ENCODE measurements around the gene SUN1.

DNA sequence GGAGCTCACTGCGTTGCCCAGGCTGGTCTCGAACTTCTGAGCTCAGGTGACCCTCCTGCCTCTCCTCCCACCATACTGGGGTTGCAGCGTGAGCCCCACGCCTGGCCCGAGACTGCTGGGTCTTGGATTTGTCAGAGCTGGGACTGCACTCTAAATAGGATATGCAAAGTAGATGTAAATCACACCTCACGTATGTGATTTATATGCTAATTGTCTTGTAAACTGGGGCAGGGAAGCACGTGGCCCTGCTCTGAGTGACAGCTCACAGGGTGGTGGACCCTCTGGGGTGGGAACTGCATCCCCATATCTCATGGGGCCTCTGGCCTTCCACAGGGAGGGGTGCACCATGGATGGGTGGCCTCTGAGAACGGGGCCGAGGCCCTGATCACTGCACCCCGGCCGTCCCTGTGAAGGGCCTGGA, 78.2 kb downstream of the SUN1 start:
- TF ChIP-seq, protein P1, sequence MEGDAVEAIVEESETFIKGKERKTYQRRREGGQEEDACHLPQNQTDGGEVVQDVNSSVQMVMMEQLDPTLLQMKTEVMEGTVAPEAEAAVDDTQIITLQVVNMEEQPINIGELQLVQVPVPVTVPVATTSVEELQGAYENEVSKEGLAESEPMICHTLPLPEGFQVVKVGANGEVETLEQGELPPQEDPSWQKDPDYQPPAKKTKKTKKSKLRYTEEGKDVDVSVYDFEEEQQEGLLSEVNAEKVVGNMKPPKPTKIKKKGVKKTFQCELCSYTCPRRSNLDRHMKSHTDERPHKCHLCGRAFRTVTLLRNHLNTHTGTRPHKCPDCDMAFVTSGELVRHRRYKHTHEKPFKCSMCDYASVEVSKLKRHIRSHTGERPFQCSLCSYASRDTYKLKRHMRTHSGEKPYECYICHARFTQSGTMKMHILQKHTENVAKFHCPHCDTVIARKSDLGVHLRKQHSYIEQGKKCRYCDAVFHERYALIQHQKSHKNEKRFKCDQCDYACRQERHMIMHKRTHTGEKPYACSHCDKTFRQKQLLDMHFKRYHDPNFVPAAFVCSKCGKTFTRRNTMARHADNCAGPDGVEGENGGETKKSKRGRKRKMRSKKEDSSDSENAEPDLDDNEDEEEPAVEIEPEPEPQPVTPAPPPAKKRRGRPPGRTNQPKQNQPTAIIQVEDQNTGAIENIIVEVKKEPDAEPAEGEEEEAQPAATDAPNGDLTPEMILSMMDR (IDR thresholded peaks at IDR 0.05; ENCODE audit: control extremely low read depth in 1 of 3, insufficient read depth in 1 of 3, low read depth in 1 of 3, low read length in 3 of 3) = no peak
- TF ChIP-seq POLR2A (IDR thresholded peaks at IDR 0.05; ENCODE audit: control extremely low read depth in 1 of 2, low read depth in 2 of 2, low read length in 2 of 2) (no peak), SUZ12 (IDR thresholded peaks at IDR 0.05; ENCODE audit: low read length) (no peak), CBX8 (IDR thresholded peaks at IDR 0.05; ENCODE audit: borderline replicate concordance, low read depth, low read length) (no peak), MAFK (IDR thresholded peaks at IDR 0.05; ENCODE audit: low read depth, low read length) (no peak), CREB1 (IDR thresholded peaks at IDR 0.05) (no peak), SIN3A (conservative IDR thresholded peaks at IDR 0.05 in 1 of 2, IDR thresholded peaks at IDR 0.05 in 1 of 2; ENCODE audit: low read depth in 1 of 2, low read length in 2 of 2) (no peak), POLR2AphosphoS5 (IDR thresholded peaks at IDR 0.05; ENCODE audit: low read depth, low read length) (no peak), SRF (IDR thresholded peaks at IDR 0.05; ENCODE audit: low read depth, low read length) (no peak), EP300 (IDR thresholded peaks at IDR 0.05; ENCODE audit: borderline replicate concordance in 1 of 2, low read depth in 2 of 2, low read length in 2 of 2) (no peak), NRF1 (IDR thresholded peaks at IDR 0.05; ENCODE audit: low read depth, low read length) (no peak), EZH2 (IDR thresholded peaks at IDR 0.05; ENCODE audit: low read depth, low read length, severe bottlenecking) (no peak), GTF2F1 (IDR thresholded peaks at IDR 0.05; ENCODE audit: borderline replicate concordance, low read depth, low read length) (no peak)
- TF ChIP-seq, protein P2, sequence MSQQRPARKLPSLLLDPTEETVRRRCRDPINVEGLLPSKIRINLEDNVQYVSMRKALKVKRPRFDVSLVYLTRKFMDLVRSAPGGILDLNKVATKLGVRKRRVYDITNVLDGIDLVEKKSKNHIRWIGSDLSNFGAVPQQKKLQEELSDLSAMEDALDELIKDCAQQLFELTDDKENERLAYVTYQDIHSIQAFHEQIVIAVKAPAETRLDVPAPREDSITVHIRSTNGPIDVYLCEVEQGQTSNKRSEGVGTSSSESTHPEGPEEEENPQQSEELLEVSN (IDR thresholded peaks at IDR 0.05) = no peak
